GDM1 (cell line): ENCODE results near the gene INS.

Source experiments
- DNase-seq: peaks from one replicate; lab custom pipeline; 2025; lab: John Stamatoyannopoulos, UW

INS gene

DNA sequence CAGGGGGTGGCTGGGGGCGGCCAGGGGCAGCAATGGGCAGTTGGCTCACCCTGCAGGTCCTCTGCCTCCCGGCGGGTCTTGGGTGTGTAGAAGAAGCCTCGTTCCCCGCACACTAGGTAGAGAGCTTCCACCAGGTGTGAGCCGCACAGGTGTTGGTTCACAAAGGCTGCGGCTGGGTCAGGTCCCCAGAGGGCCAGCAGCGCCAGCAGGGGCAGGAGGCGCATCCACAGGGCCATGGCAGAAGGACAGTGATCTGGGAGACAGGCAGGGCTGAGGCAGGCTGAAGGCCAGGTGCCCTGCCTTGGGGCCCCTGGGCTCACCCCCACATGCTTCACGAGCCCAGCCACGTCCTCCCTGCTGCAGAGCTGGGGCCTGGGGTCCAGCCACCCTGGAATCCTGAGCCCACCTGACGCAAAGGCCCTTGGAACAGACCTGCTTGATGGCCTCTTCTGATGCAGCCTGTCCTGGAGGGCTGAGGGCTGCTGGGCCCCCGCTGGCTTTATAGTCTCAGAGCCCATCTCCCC lies at the start of gene INS:
Gene INS (minus strand): TSS at position 474 of the 524 bp plus-strand sequence. CDS start 238 bp downstream, at position 236.
- no peak for DNase-seq

DNA sequence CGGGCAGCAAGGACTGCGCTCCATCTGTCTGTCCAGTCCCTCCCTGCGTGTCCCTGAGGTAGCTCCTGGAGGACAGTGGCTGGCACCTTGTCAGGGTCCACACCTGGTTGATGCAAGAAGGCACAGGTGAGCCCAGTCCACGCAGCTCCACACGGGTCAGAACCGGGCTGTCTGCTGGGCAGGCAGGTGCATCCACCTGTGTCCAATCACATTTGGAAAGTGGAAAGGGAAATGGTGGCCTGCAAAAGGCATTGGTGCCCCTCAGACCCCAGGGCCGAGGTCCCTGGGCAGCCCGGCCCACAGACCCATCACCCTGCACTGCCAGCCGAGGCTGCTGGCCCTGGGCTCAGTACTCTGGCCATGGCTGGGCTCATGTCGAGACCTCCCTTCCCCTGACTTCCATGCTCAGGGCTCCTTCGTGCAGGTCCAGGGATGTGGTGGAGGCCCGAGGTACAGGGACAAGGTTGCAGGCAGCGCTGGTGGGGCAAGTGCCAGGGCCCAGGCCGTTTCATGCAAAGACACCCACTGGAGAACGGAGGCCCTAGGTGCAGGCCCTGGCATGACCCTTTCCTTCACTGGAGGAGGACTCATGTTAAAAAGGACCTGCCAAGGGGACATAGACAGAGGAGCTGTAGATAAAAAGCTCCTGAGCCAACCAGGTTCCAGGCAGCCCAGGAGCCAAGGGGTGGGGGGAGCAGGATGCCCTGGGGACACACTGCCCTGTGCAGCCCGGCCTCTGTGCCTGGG lies 49.5 kb upstream of the INS start:
- DNase-seq = no peak

GRCh38 chr11:2209900-2210321 lies 48.9 kb upstream of the INS start:
- no peak for DNase-seq

DNA sequence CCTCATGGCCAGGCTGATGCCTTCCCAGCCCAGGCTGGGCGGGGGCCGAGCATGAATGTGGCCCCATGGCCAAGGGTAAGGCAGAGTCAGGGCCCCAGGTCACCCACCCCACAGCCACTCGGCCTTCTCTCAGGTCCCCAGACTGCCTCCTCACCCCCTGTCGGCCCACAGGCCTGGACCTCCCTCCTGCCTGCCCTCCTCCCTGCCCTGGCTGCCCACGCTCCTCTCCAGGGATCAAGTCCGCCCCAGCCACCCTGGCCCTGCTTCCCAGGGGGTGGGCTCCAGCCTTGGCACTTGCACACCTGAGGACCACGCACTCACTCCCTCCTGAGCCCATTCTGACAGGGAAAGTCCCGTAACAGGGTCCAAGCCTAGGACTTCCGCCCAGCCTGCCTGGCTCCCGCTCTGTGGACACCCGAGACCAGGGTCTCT lies 48.4 kb upstream of the INS start:
- DNase-seq = no peak

GRCh38 chr11:2208691-2209369 lies 47.8 kb upstream of the INS start:
- DNase-seq = no peak

DNA sequence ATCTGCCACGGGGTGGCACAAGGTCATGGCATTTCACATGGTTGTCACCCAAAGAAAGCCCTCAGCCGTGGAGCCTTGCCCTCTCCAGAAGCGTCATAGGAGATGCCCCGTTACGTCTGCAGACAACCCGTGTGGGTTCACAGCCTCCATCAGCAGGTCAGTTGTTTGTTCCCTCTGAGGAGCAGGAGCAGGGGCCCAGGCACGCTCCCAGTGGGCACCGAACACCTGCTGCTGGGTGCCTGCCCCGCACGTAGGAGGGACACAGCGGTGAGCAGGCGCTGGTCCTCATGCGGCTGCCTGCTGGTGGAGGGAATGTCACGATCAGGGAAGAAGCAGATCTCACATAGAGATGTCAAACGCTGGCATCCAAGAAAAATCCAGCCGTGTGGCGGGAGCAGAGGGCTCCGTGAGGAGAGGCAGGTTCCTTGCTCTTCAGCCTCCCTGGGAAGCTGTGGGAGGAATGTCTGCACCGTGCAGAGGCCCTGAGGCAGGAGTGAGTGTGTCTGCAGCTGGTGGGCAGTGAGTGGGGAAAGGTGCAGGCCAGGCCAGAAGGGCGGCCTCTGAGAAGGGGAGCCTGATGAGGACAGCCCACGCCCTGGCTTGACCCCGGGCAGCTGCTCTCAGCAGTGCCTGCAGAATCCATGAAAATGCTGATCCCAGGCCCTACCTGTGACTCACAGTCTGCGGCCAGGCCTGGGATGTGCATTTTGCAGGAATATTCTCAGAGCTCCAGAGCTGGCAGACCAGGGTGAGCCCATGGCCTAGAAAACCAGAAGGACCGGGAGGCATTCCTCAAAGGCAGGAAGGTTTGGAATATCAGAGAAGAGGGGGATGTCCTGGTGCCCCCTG lies 47.0 kb upstream of the INS start:
- DNase-seq = no peak

DNA sequence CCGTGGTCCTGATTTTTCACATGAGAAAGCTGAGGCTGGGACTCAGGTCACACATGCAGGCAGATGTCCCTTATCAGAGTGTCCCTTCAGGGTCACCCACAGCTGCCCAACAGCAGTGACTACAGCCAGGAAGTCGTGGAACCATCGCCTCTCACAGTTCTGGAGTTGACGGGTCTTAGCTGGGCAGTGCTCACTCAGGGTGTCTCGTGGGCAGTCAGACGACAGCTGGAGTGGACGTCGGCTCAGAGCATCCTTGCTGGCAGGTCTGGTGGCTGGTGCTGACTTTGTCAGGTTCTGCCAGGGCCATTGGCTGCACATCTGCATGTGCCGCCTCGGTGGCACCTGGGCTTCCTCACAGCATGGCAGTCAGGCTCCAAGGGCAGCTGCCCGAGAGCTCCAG lies 46.2 kb upstream of the INS start:
- DNase-seq = no peak

DNA sequence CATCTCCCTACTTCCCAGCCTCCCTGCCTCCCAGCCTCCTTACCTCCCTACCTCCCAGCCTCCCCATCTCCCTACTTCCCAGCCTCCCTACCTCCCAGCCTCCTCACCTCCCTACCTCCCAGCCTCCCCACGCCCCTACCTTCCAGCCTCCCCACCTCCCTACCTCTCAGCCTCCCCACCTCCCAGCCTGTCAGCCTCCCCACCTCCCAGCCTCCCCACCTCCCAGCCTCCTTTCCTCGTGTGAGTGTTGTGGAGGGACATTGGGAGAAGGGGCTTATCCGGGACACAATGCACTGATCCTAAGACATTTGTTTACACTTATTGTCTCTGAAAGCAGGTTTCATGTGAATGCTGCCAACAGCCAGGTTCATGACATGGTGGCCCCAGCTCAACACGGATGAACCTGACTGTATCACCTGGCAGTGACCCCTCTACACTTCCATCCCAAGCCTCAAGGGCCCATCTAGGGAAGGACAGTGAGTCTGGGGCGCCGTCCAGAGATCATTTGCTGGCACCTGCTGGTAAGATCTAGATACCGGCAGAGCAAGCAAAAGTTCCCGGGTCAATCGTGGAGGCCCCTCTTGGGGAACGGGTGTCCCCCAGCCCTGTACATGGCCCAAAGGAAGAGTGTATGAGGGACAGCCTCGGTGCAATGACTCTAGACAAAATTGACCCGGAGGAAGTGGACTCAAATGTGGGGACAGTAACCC lies 45.1 kb upstream of the INS start:
- DNase-seq = no peak

DNA sequence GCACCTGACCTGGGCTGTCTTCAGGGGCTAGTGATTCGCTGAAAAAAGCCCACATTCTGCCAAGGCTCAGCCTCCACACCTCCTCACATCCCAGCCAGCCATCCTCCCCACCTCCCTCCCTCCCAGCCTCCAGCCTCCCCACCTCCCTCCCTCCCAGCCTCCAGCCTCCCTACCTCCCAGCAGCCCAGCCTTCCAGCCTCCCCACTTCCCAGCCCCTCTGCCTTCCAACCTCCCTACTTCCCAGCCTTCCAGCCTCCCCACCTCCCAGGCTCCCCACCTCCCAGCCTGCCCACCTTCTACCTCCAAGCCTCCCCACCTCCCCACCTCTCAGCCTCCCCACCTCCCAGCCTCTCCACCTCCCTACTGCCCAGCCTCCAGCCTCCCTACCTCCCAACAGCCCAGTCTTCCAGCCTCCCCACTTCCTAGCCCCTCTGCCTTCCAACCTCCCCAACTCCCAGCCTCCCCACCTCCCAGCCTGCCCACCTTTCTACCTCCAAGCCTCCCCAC lies 44.3 kb upstream of the INS start:
- no peak for DNase-seq

DNA sequence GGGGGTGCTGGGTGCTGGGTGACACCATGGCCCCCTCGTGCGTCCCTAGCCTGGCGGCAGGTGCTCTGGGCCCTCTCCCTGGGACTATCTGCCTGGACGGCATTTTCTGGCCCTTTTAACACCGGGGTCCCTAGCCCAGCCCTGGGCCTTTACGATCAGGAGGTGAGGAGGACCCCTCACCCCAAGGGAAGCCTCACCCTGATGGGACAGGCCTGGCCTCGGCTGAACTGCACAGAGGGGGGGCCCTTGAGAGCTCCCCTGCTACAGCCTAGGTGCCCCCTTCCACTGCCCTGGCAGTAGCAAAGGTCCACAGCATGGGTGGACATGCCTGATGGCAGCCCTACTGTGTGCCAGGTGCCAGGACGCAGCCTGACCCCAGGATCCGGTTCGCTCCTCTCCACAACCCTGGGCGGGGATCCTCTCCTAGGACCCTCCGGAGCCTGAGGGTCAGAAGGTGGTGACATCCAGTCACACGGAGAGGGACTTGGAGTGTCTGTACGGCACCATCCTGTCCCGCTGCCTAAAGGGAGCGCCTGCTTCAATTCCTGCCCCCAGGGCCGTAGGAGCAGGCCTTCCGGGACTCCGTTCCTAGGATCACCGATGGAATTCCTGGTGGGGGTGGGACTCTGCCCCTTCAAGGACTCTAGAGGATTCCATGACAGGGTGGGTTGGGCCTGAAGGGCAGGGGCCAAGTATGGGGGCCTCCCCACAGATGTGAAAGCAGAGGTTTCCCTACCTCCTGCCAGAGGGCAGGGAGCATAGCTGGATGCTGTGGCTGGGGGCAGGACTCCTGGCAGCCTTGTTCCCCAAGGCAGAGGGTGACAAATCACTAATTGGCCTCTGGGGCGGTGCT lies 43.6 kb upstream of the INS start:
- no peak for DNase-seq

DNA sequence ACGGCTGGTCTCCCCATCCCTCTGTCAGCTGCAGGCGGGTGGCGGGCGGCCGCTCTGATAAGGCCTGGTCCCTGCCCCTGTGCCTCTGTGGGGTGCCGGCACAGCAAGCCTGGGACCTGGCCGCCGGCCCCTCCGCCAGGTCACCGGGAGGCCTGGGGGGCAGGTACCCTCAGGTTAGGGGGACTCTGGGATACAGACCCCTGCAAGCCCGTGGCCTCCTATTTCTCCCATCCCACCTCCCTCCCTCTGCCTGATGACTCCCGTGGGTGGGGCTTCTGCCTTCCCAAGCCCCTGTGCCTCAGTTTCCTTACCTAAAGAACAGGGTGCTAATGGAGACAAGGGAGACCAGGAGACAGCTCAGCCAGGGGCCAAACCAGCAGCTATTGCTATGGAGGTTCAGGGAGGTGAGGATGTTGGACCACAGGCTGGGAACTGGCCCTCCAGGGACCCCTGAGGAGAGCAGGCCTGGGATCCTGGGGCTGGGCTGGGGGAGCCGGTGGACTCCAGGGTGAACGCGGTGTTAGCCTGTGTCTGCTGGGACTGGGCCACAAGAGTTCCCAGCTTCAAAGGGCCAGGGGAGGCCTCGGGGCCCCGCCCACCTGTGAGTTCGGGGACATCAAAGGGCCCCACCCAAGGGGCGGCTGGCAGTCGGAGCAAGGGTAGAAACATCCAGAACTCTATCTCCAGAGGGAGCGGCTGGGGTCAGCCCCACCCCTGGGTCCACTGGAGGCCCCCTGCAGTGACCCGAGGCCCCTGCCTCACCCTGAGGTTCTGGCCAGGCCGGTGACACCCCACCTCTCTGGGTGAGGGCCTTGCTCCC lies 42.6 kb upstream of the INS start:
- no peak for DNase-seq

DNA sequence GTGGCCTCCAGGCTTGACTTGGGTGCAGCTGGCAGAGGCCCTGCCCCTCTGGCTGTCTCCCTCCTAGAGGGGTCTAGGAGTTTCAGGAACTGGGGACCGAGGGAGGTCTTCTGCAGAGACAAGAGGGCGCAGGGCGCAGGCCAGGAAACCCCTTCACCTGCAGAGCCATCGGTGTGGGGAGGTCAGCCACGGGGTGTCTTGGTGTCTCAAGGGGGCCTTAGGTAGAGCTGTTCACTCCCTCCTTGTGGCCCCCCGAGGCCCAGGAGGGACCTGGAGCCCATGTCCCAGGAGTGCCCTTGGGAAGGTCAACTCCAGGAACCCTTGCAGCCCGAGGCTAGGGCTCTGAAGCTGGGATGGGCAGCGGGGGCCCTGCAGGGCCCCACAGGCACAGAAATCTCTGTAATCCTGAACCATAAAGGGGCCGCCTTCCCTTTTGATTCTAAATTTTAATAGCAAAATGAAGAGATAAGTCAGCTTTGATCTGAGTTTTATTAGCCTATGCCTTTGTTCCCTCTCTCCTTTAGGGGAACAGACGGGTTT lies 42.0 kb upstream of the INS start:
- DNase-seq = no peak

DNA sequence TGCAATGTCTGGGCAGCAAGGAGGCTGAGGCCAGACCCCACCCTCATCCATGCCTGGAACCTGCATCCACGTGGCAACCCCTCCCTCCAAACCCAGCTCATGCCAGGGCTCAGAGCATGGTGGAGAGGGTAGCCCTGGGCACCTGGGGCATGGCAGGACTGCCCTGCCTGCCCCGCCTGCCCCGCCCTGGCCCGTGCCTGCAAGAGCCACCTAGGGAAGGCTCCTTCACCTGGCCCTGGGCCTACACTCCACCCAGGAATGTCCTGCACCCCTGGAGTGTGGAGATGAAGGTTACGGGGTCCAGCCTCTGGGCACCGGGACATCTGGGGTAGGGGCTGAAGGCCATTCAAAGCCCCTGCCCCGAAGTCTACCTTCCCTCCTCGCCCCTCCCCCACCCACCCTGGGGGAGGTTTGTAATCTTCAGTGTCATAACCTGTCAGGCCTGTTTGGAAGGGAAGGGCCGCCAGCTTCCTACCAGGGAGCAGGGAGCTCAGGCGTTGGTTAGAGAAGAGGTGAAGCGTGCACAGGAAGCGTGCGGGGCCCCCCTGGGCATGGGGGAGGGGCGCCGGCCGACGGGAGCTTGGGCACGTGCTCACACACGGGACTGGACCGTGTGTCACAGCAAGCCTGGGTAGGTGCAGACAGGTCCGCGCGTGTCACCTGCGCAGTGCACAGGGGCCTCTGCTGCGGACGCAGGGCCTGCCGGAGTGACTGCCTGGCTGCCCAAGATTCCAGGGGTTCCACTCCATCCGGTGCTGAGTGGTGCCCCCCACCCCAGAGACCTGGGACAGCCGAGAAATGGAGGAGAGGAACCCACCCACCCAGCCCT lies 41.3 kb upstream of the INS start:
- DNase-seq = no peak

DNA sequence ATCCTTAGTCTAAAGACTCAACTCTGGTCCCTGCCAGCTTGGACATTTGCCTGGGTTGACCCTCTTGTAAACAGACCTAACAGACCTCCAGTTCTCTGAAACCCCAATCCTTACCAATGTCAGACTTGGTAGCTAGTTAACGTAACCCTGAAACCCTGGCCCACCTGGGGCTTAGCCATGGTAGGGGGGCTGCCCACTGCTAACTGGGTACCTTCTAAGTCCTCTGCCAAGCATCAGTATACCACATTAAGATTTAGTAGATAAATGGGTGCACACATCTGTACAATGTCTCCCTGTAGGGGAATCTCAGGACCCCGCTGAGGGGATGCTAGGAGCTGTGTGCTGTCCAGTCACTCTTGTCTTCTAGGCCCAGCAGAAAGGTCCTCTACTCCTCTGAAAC lies 40.5 kb upstream of the INS start:
- DNase-seq = no peak

- no peak for DNase-seq
These were observed 40.0 kb upstream of the INS start for GRCh38 chr11:2200957-2201519.

GRCh38 chr11:2200536-2200935 lies 39.5 kb upstream of the INS start:
- no peak for DNase-seq

GRCh38 chr11:2199466-2200341 lies 38.7 kb upstream of the INS start:
- DNase-seq = no peak
